ENCODE measurements around the gene ATP8B4. TPM values are rescaled to one million over a fixed set of nuclear protein-coding genes. Genes with fewer than 3 reads are reported as not detected.
"Not testable (repeated sequence)": the region's sequence is repeated elsewhere in the genome, so short reads cannot be mapped to it uniquely, and the experiment has no call there.

The ATP8B4 gene
- polyA plus RNA-seq, 3 donors = 3.2 to 5.0 (median 3.3) TPM

DNA sequence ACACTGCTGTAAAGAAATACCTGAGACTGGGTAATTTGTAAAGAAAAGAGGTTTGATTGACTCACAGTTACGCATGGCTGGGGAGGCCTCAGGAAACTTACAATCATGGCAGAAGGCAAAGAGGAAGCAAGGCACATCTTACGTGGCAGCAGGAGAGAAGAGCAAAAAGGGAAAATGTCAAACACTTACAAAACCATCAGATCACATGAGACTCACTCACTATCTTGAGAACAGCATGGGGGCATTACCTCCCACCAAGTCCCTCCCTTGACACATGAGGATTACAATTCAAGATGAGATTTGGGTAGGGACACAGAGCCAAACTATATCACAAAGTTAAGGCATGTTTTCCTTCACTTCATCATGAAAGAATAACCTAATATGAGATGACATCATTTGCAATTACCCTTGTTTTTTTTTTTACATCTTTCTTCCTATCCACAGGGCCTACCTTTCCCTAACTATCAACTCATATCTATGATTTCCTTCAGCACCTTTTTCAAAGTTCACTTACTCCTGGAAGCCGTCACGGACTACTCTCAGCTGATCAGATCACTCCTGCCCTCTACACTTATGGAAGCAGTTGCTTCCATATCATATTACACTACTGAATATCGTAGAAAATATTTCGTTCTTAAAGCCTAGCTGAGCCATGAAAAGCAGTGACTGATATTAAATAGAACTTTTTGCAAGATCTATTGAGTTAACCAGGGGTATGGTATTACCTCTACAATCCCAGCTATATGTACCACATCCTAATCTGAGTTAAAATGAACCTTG is 25.5 kb upstream of the ATP8B4 start:
- DNase-seq (ENCODE audit: extremely low read depth in 1 of 11, low read depth in 9 of 11, low spot score in 4 of 11) = no peak

DNA sequence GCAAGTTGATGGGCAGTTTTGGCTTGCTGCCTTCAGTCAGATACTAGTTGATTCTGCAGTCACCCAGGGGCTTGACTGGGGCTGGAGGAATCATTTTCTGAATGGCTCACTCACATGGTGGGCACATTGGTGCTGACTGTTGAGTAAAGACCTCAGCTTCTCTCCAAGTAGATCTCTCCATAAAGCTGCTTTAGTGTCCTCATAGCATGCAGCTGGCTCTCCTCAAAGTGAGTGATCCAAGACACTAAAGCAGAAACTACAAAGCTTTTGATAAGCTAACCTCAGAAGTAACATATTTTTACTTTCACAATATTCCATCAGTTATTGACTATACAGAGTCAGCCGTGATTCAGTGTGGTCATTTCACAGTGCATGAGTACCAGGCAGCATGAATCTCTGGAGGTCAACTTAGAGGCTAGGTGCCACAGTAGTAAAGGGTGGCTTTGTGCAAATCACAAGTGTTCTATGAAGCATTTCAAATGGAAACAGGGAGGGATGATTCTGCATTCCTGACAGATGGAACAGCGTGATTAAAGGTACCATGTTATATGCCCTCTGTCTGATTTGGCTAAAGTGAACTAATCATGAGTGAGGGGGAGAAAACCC is 24.3 kb upstream of the ATP8B4 start:
- DNase-seq (ENCODE audit: extremely low read depth in 1 of 11, low read depth in 9 of 11, low spot score in 4 of 11) = no peak

DNA sequence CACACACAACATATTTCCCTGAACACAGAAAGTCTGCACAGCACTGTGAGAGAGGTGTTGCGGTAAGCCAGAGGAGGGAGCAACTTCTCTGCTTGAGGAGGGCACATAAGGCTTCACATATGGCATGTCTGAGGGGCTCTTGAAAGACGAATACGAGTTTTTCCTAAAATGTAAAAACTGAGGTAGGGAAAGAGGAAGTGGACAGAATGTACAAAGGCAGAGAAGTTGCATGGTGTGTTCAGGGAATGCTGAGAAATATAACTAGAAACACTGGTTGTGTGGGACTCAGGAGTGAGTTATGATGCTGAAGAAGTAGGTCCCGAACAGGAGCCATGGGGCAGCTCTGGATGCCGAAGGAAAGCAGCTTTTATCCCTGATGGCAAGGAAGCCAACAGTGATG is 22.8 kb upstream of the ATP8B4 start:
- DNase-seq (ENCODE audit: extremely low read depth in 1 of 11, low read depth in 9 of 11, low spot score in 4 of 11) = no peak

- no peak for DNase-seq (ENCODE audit: extremely low read depth in 1 of 11, low read depth in 9 of 11, low spot score in 4 of 11)
Observed at GRCh38 chr15:50140983-50141382, 21.9 kb upstream of the ATP8B4 start.

DNA sequence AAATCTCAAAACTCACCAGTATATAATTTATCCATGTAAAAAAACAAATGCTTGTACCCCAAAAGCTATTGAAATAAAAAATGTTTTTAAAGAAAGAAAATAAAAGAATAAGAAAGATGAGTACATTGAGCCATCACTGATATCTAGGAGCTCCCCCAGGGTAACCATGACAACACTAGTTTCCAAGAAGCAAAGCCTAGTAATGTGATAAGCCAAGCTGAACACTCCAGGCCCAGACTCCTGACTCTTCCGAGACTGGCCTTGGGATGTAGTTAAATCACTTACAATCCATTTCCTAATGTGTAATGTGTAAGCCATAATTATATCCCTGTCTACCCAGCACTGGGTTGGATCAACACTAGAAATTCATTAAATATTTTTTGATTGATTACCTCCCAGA is 21.1 kb upstream of the ATP8B4 start:
- peak in 4 of 11 donors; percentile 2 to 20 (median 14) for DNase-seq (ENCODE audit: extremely low read depth in 1 of 11, low read depth in 9 of 11, low spot score in 4 of 11)

- no peak for DNase-seq (ENCODE audit: extremely low read depth in 1 of 11, low read depth in 9 of 11, low spot score in 4 of 11)
Observed at GRCh38 chr15:50138391-50138790, 19.4 kb upstream of the ATP8B4 start.

GRCh38 chr15:50137893-50138292 is 18.9 kb upstream of the ATP8B4 start:
- DNase-seq (ENCODE audit: extremely low read depth in 1 of 11, low read depth in 9 of 11, low spot score in 4 of 11) = no peak

DNA sequence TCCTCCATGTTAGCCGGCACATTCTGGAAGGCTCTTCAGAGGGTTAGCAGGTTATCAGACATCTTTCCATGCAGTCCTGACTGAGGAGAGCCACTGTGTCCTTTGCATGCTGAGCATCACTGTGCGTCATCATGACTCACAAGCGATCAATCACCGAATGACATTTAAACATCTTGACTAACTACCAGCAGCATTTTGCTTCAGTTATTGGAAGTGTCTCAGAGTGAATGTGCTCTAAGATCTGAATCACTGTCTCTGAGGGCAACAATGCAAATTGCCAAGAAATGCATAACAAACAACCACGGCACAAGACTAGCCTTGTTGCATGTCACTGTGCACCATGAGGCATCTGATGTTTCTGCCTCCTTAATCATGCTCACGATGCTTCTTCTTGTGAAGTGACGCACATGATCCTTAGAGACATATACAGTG is 18.3 kb upstream of the ATP8B4 start:
- DNase-seq (ENCODE audit: extremely low read depth in 1 of 11, low read depth in 9 of 11, low spot score in 4 of 11) = no peak

DNA sequence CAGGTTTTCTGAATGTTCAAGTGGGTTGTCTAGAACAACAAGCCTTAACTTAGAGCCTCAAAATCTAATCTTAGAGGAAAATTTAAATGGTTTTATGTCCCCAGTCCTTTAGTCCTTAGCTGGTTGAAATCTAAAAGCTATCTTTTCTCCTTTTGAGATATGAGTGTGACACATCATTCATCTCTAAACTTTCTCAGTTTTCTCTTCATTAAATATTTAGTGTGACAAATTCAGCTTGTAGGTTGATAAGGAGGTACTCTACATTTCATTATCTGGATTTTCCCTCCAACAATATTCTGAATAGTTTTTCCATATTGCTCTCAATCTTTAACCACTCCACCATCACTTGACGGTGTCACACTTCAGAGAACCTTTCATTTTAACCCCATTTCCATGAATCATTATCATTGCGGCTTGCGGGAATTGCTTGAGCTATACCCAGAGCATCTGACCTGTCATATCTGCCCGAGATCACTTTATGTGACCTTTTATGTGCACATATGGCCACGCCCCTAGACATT is 16.1 kb upstream of the ATP8B4 start:
- no peak for DNase-seq (ENCODE audit: extremely low read depth in 1 of 11, low read depth in 9 of 11, low spot score in 4 of 11)

GRCh38 chr15:50134524-50135024 is 15.5 kb upstream of the ATP8B4 start:
- no peak for DNase-seq (ENCODE audit: extremely low read depth in 1 of 11, low read depth in 9 of 11, low spot score in 4 of 11)

DNA sequence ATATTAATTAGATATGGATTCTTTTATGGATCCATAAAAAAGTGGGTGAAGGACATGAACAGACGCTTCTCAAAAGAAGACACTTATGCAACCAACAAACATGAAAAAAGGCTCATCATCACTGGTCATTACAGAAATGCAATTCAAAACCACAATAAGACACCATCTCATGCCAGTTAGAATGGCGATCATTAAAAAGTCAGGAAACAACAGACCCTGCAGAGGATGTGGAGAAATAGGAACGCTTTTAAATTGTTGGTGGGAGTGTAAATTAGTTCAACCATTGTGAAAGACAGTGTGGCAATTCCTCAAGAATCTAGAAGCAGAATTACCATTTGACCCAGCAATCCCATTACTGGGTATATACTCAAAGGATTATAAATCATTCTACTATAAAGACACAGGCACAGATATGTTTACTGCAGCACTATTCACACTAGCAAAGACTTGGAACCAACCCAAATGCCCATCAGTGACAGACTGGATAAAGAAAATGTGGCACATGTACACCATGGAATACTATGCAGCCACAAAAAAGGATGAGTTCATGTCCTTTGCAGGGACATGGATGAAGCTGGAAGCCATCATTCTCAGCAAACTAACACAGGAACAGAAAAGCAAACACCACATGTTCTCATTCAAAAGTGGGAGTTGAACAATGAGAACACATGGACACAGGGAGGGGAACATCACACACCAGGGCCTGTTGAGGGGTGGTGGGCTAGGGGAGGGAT is 13.4 kb upstream of the ATP8B4 start:
- not testable (repeated sequence) for DNase-seq (ENCODE audit: extremely low read depth in 1 of 11, low read depth in 9 of 11, low spot score in 4 of 11)

DNA sequence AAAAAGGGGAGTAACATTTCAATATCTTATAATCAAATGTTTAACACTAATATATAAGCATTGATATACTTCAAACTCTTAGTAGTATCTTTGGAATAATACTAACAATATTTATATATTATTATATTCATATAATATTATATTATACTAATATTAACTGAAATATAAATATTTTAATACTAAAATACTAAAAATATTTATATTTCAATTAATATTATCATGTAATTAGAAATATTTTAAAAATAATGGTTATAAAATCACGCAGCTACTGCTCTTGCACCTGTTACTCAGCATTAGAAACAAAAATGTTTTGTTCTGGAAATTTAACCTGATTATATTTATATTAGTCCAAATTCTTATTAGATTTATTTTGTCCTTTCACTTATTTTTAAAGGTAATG is 12.6 kb upstream of the ATP8B4 start:
- DNase-seq (ENCODE audit: extremely low read depth in 1 of 11, low read depth in 9 of 11, low spot score in 4 of 11) = no peak

DNA sequence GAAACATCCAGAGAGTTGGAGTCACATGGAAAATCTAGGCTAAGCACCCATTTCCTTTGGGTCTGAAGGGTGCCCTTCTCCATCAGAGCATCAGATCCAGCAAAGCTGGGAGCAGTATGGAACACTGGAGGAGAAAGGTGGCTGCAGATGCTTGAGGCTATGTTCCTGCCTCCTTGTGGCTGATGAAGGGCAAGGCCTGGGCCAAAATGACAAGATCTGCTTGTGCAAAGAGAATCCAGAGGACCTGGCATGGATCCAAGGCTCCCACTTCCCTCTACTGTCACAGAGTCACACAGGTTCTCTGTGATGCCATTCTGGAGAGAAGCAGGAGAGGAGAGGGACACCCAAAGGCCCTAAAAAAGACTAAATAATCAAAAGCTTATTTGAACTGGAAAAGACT is 9.2 kb upstream of the ATP8B4 start:
- DNase-seq (ENCODE audit: extremely low read depth in 1 of 11, low read depth in 9 of 11, low spot score in 4 of 11) = no peak

DNA sequence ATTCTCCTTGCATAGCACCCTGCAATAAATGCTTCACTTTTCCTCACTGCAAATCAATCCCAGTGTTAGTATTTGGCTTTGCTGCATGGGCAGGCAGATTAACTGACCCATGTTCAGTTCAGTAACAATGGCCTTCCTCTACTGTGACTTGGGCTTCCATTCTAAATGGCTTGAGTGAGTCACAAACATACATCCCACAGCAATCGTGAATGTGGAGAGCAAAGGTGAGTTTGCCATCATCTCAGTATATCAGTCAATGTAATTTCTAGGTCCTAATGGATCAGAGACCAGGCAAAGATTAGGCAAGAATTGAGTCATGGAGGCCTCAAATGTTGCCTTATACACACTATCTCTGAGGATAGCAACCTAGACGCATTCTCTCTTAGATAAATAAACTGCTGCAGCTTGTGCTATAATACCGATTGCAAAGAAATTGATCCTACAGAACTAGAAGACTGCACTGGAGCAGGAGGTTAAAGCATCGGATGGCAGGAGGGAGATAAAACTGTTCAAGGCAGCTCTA is 8.3 kb upstream of the ATP8B4 start:
- DNase-seq (ENCODE audit: extremely low read depth in 1 of 11, low read depth in 9 of 11, low spot score in 4 of 11) = no peak

GRCh38 chr15:50126072-50126471 is 7.0 kb upstream of the ATP8B4 start:
- no peak for DNase-seq (ENCODE audit: extremely low read depth in 1 of 11, low read depth in 9 of 11, low spot score in 4 of 11)

GRCh38 chr15:50124631-50125030 is 5.6 kb upstream of the ATP8B4 start:
- DNase-seq (ENCODE audit: extremely low read depth in 1 of 11, low read depth in 9 of 11, low spot score in 4 of 11) = no peak

GRCh38 chr15:50123861-50124557 is 5.0 kb upstream of the ATP8B4 start:
- DNase-seq (ENCODE audit: extremely low read depth in 1 of 11, low read depth in 9 of 11, low spot score in 4 of 11) = no peak

DNA sequence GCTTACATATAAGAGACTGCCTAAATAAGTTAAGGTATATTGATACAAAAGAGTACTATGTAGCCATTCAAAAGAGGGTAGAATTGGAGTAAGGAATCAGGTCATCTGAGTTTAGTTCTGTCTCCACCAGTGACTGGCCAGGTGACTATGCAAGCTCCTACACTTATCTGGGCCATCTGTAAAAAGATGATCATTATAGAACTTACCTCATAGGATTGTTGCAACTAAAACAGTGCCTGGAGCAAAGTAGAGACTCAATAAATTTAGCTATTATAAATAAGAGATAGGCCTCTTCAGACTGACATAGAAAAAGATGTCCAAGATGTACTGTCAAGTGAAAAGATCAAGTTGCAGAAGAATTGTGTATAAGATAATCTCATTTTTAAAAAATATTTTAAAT is 1.7 kb upstream of the ATP8B4 start:
- no peak for DNase-seq (ENCODE audit: extremely low read depth in 1 of 11, low read depth in 9 of 11, low spot score in 4 of 11)

- no peak for DNase-seq (ENCODE audit: extremely low read depth in 1 of 11, low read depth in 9 of 11, low spot score in 4 of 11)
Observed at GRCh38 chr15:50117431-50118027, 1.5 kb downstream of the ATP8B4 start.
